Stomach (tissue), 4 donors: ENCODE results near the gene BRMS1L.

ENCODE experiments used
- CTCF ChIP-seq, 7 experiments: fragments of 450-650 bp in 4 of 7; fragments of 200-600 bp in 3 of 7; sonication (generic) in 3 of 7; IDR thresholded peaks; one replicate each; pipeline ENCODE4 v1.5.1; 2016 to 2019; ENCODE audit warnings: antibody characterized with exemption in 7 of 7, control low read depth in 2 of 7, mild to moderate bottlenecking in 1 of 7
- EP300 ChIP-seq: sonication (generic); formaldehyde crosslinking; IDR thresholded peaks from one replicate; pipeline ENCODE4 v1.6.1; 2017; ENCODE audit warnings: antibody characterized with exemption
- POLR2A ChIP-seq, 4 donors: fragments of 450-650 bp; IDR thresholded peaks; one replicate each; pipeline ENCODE4 v1.6.1; 2016; ENCODE audit warnings: antibody characterized with exemption in 4 of 4, control low read depth in 2 of 4, mild to moderate bottlenecking in 1 of 4, moderate library complexity in 1 of 4
- POLR2AphosphoS5 ChIP-seq, 3 donors: sonication (generic); formaldehyde crosslinking; IDR thresholded peaks; one replicate each; pipeline ENCODE4 v1.6.1; 2016; ENCODE audit warnings: antibody characterized with exemption in 3 of 3

GRCh38 chr14:35851823-35852222 is 25.7 kb downstream of the BRMS1L start:
- TF ChIP-seq CTCF (IDR thresholded peaks at IDR 0.05) (no peak), POLR2A (IDR thresholded peaks at IDR 0.05) (no peak), EP300 (no peak), POLR2AphosphoS5 (IDR thresholded peaks at IDR 0.05) (no peak)
